OCI-LY7 (cell line): Measurements from ENCODE around the gene CST6.

Source experiments
- CTCF ChIP-seq: fragments of 200-600 bp; sonication (generic); conservative IDR thresholded peaks from 2 replicates; pipeline ENCODE4 v1.5.1; 2014; ENCODE audit warnings: mild to moderate bottlenecking, antibody characterized with exemption, low read length, moderate library complexity, mixed read lengths
- EZH2phosphoT487 ChIP-seq: fragments of 200-600 bp; sonication (generic); IDR thresholded peaks from 2 replicates; pipeline ENCODE4 v1.6.1; 2018; ENCODE audit warnings: low read depth, borderline replicate concordance, mild to moderate bottlenecking, mixed run types, antibody characterized with exemption, low read length, moderate library complexity, mixed read lengths

GRCh38 chr11:65981101-65981740 is 30.6 kb upstream of the CST6 start:
- TF ChIP-seq CTCF (no peak), EZH2phosphoT487 (no peak)
